HepG2 (cell line): ENCODE results near the gene RAD50. TPM values are rescaled to one million over a fixed set of nuclear protein-coding genes. Genes with fewer than 3 reads are reported as not detected.
A peak's percentile ranks its signal among the peaks of the same experiment; 100 is the strongest.

Experiments used
- AHR ChIP-seq: IDR thresholded peaks from 2 replicates; pipeline ENCODE4 v1.6.1; 2018; ENCODE audit warnings: missing genetic modification reagents, missing compliant biosample characterization
- CHD2 ChIP-seq: IDR thresholded peaks from 2 replicates; pipeline ENCODE4 v1.6.1; 2011; ENCODE audit warnings: low read depth, low read length, improper control_type of control experiment
- CREM ChIP-seq, 2 experiments: sonication (generic) in 1 of 2; formaldehyde crosslinking in 1 of 2; IDR thresholded peaks; 2 replicates each; pipeline versions ENCODE4 v1.4.0 to v1.6.1; 2016 to 2020; ENCODE audit warnings: antibody characterized with exemption in 1 of 2, mild to moderate bottlenecking in 1 of 2, missing genetic modification reagents in 1 of 2
- ELF1 ChIP-seq: sonication (generic); formaldehyde crosslinking; IDR thresholded peaks from 2 replicates; pipeline ENCODE4 v1.4.0; 2020; ENCODE audit warnings: missing genetic modification reagents
- EP300 ChIP-seq, 3 experiments: sonication (generic) in 1 of 3; formaldehyde crosslinking in 1 of 3; IDR thresholded peaks; 2 replicates each; pipeline versions ENCODE4 v1.5.1 to v1.6.1; 2011 to 2020; ENCODE audit warnings: low read depth in 2 of 3, low read length in 2 of 3, borderline replicate concordance in 1 of 3, improper control_type of control experiment in 1 of 3, mild to moderate bottlenecking in 1 of 3, missing genetic modification reagents in 1 of 3, moderate library complexity in 1 of 3
- JARID2 ChIP-seq: sonication (generic); formaldehyde crosslinking; IDR thresholded peaks from 2 replicates; pipeline ENCODE4 v1.8.1; 2023; ENCODE audit warnings: missing genetic modification reagents, inconsistent platforms; ENCODE audit not compliant: insufficient replicate concordance
- KLF11 ChIP-seq: IDR thresholded peaks from 2 replicates; pipeline ENCODE4 v1.6.1; 2016; ENCODE audit warnings: missing compliant biosample characterization
- NCOA1 ChIP-seq: sonication (generic); formaldehyde crosslinking; IDR thresholded peaks from 2 replicates; pipeline ENCODE4 v1.9.0; 2021; ENCODE audit warnings: missing genetic modification reagents
- RBM39 ChIP-seq: fragments of 200-400 bp; formaldehyde crosslinking; IDR thresholded peaks from one replicate; pipeline ENCODE4 v1.6.1; 2018; ENCODE audit warnings: antibody characterized with exemption, mild to moderate bottlenecking, low read depth, low read length; ENCODE audit not compliant: poor library complexity, severe bottlenecking
- REPIN1 ChIP-seq: sonication (generic); formaldehyde crosslinking; IDR thresholded peaks from 2 replicates; pipeline ENCODE4 v1.8.0; 2022; ENCODE audit warnings: missing genetic modification reagents, low read depth, mild to moderate bottlenecking, borderline replicate concordance
- SAFB2 ChIP-seq: sonication (generic); formaldehyde crosslinking; IDR thresholded peaks from 2 replicates; pipeline ENCODE4 v1.5.1; 2020; ENCODE audit warnings: missing genetic modification reagents, low read depth, mild to moderate bottlenecking, borderline replicate concordance
- SAP130 ChIP-seq: IDR thresholded peaks from 2 replicates; pipeline ENCODE4 v1.6.1; 2016; ENCODE audit warnings: low read depth
- SMARCC2 ChIP-seq: fragments of 450-650 bp; IDR thresholded peaks from 2 replicates; pipeline ENCODE4 v1.6.1; 2017; ENCODE audit warnings: antibody characterized with exemption, mild to moderate bottlenecking
- TGIF2 ChIP-seq: IDR thresholded peaks from 2 replicates; pipeline ENCODE4 v1.6.1; 2016; ENCODE audit warnings: control low read depth, missing compliant biosample characterization
- ZNF136 ChIP-seq: sonication (generic); formaldehyde crosslinking; IDR thresholded peaks from 2 replicates; pipeline ENCODE4 v1.8.1; 2022; ENCODE audit warnings: low read depth, mild to moderate bottlenecking, moderate library complexity, missing genetic modification reagents
- ZNF281 ChIP-seq: sonication (generic); formaldehyde crosslinking; IDR thresholded peaks from 2 replicates; pipeline ENCODE4 v1.4.0; 2020; ENCODE audit warnings: missing genetic modification reagents, borderline replicate concordance
- ZSCAN5A ChIP-seq: sonication (generic); formaldehyde crosslinking; IDR thresholded peaks from 2 replicates; pipeline ENCODE4 v1.8.0; 2022; ENCODE audit warnings: mild to moderate bottlenecking, missing genetic modification reagents, borderline replicate concordance
- ZXDC ChIP-seq: sonication (generic); formaldehyde crosslinking; IDR thresholded peaks from 2 replicates; pipeline ENCODE4 v1.5.0; 2020; ENCODE audit warnings: mild to moderate bottlenecking, missing genetic modification reagents
- polyA plus RNA-seq, 8 experiments: library from polyadenylated mRNA; depleted of rRNA in 3 of 8; stranded (reverse) in 7 of 8; unstranded in 1 of 8; fragments of >200 nt; fragmentation: Illumina TruSeq in 4 of 8; extraction: Trizol in 4 of 8; gene quantifications; 2 replicates each; pipeline versions ENCODE4 v1.2.1 to v1.2.3, GENCODE V29; 2011 to 2016; ENCODE audit warnings: low read depth in 4 of 8, missing spikeins in 1 of 8, mixed read lengths in 1 of 8; ENCODE audit not compliant: insufficient read depth in 1 of 8
- total RNA-seq, 5 experiments: library from RNA; depleted of rRNA; stranded (reverse); fragments of >200 nt; fragmentation: Illumina TruSeq; extraction: Trizol; gene quantifications; 2 replicates each; pipeline ENCODE4 v1.2.3, GENCODE V29; 2016; ENCODE audit warnings: low read depth in 1 of 5
- TF ChIP-seq, protein P1 (sequence below): sonication (generic); formaldehyde crosslinking; IDR thresholded peaks from 2 replicates; pipeline ENCODE4 v1.4.0; 2020; ENCODE audit warnings: missing genetic modification reagents

RAD50 gene
- total and polyA plus RNA-seq, 2 of the 13 experiments (the other 11 are each of a cell fraction or from before 2014, with no cell fraction given): 19.2 to 23.4 TPM

DNA sequence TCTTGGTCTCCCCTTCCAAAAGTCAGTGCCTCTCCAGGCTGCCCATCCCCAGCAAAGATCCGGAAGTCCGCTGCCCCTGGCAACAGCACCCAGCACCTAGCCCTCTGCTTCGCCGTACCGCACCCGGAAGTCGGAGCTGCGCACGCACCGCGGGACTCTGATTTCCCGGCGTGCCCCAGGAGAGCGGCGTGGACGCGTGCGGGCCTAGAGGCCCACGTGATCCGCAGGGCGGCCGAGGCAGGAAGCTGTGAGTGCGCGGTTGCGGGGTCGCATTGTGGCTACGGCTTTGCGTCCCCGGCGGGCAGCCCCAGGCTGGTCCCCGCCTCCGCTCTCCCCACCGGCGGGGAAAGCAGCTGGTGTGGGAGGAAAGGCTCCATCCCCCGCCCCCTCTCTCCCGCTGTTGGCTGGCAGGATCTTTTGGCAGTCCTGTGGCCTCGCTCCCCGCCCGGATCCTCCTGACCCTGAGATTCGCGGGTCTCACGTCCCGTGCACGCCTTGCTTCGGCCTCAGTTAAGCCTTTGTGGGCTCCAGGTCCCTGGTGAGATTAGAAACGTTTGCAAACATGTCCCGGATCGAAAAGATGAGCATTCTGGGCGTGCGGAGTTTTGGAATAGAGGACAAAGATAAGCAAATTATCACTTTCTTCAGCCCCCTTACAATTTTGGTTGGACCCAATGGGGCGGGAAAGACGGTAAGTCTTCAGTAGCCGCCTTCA, at the start of gene RAD50 (continued):
- TF ChIP-seq ZNF281 (CRISPR knock-in tag) (peak; percentile 68; the same call in 1 of the 2 replicates), KLF11 (CRISPR knock-in tag) (peak; percentile 91), JARID2 (CRISPR knock-in tag) (peak; percentile 6), SMARCC2 (no peak), EP300 (IDR thresholded peaks at IDR 0.05; ENCODE audit: low read depth in 2 of 2, low read length in 2 of 2) (no peak; a peak in 1 of 4 replicates), EP300 (CRISPR knock-in tag; IDR thresholded peaks at IDR 0.05; ENCODE audit: borderline replicate concordance) (peak; percentile 59; the same call in 1 of the 2 replicates), TGIF2 (peak; percentile 92), AHR (peak; percentile 94; the same call in 1 of the 2 replicates), NCOA1 (CRISPR knock-in tag) (peak; percentile 51; the same call in 1 of the 2 replicates), CREM (IDR thresholded peaks at IDR 0.05) (peak; percentile 14; the same call in 1 of the 2 replicates), CREM (CRISPR knock-in tag; IDR thresholded peaks at IDR 0.05) (no peak), CHD2 (peak; percentile 50; the same call in 1 of the 2 replicates), SAP130 (CRISPR knock-in tag) (peak; percentile 97), SAFB2 (CRISPR knock-in tag) (peak; percentile 93), ZSCAN5A (CRISPR knock-in tag) (peak; percentile 97), RBM39 (peak; percentile 88), ELF1 (peak; percentile 100), REPIN1 (peak; percentile 98; the same call in 1 of the 2 replicates), ZNF136 (CRISPR knock-in tag) (peak; percentile 77; the same call in 1 of the 2 replicates), ZXDC (peak; percentile 88; the same call in 1 of the 2 replicates)
- TF ChIP-seq, protein P1, sequence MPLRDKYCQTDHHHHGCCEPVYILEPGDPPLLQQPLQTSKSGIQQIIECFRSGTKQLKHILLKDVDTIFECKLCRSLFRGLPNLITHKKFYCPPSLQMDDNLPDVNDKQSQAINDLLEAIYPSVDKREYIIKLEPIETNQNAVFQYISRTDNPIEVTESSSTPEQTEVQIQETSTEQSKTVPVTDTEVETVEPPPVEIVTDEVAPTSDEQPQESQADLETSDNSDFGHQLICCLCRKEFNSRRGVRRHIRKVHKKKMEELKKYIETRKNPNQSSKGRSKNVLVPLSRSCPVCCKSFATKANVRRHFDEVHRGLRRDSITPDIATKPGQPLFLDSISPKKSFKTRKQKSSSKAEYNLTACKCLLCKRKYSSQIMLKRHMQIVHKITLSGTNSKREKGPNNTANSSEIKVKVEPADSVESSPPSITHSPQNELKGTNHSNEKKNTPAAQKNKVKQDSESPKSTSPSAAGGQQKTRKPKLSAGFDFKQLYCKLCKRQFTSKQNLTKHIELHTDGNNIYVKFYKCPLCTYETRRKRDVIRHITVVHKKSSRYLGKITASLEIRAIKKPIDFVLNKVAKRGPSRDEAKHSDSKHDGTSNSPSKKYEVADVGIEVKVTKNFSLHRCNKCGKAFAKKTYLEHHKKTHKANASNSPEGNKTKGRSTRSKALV (CRISPR knock-in tag): no peak
